ENCODE results near the gene RAB35. TPM values are rescaled to one million over a fixed set of nuclear protein-coding genes. Genes with fewer than 3 reads are reported as not detected.

RAB35 gene
- total RNA-seq, 1 experiment from 2014 or later: 43.5 TPM

GRCh38 chr12:120086801-120087621 lies 29.5 kb downstream of the RAB35 start:
- DNase-seq (ENCODE audit: low read depth): peak; percentile 98

- no peak for DNase-seq (ENCODE audit: low read depth)
Observed at GRCh38 chr12:120085920-120086645, 30.5 kb downstream of the RAB35 start.

- no peak for DNase-seq (ENCODE audit: low read depth)
Observed at GRCh38 chr12:120081641-120082040, 34.9 kb downstream of the RAB35 start.

GRCh38 chr12:120079411-120080400 lies 36.8 kb downstream of the RAB35 start:
- DNase-seq (ENCODE audit: low read depth): no peak

GRCh38 chr12:120078868-120079267 lies 37.7 kb downstream of the RAB35 start:
- no peak for DNase-seq (ENCODE audit: low read depth)

GRCh38 chr12:120077260-120077659 lies 39.3 kb downstream of the RAB35 start:
- DNase-seq (ENCODE audit: low read depth): no peak

- DNase-seq (ENCODE audit: low read depth): no peak
Observed at GRCh38 chr12:120076651-120077050, 39.9 kb downstream of the RAB35 start.

- DNase-seq (ENCODE audit: low read depth): no peak
Observed at GRCh38 chr12:120075034-120075616, 41.4 kb downstream of the RAB35 start.

- no peak for DNase-seq (ENCODE audit: low read depth)
Observed at GRCh38 chr12:120072472-120073249, 43.9 kb downstream of the RAB35 start.

GRCh38 chr12:120071493-120072020 lies 45.0 kb downstream of the RAB35 start:
- no peak for DNase-seq (ENCODE audit: low read depth)

GRCh38 chr12:120069278-120069677 lies 47.3 kb downstream of the RAB35 start:
- no peak for DNase-seq (ENCODE audit: low read depth)

- no peak for DNase-seq (ENCODE audit: low read depth)
Observed at GRCh38 chr12:120067901-120068300, 48.7 kb downstream of the RAB35 start.

GRCh38 chr12:120067084-120067869 lies 49.3 kb downstream of the RAB35 start:
- no peak for DNase-seq (ENCODE audit: low read depth)

GRCh38 chr12:120066341-120066740 lies 50.2 kb downstream of the RAB35 start:
- DNase-seq (ENCODE audit: low read depth): no peak

GRCh38 chr12:120065472-120065871 lies 51.1 kb downstream of the RAB35 start:
- no peak for DNase-seq (ENCODE audit: low read depth)

GRCh38 chr12:120064054-120064940 lies 52.3 kb downstream of the RAB35 start:
- DNase-seq (ENCODE audit: low read depth): no peak

- no peak for DNase-seq (ENCODE audit: low read depth)
Observed at GRCh38 chr12:120062976-120063579, 53.5 kb downstream of the RAB35 start.

All from LHCN-M2 (cell line).